GM23248 (cell line): Measurements from ENCODE around the gene IFFO2.

Experiments
- EZH2 ChIP-seq: fragments of 200-600 bp; sonication (generic); IDR thresholded peaks from 2 replicates; pipeline ENCODE4 v1.6.1; 2018; ENCODE audit warnings: antibody characterized with exemption, mild to moderate bottlenecking; ENCODE audit not compliant: insufficient read depth, poor library complexity, severe bottlenecking
- EZH2phosphoT487 ChIP-seq: fragments of 200-600 bp; sonication (generic); IDR thresholded peaks from 2 replicates; pipeline ENCODE4 v1.6.1; 2018; ENCODE audit warnings: antibody characterized with exemption, moderate library complexity, mild to moderate bottlenecking, low read depth; ENCODE audit not compliant: insufficient read depth

DNA sequence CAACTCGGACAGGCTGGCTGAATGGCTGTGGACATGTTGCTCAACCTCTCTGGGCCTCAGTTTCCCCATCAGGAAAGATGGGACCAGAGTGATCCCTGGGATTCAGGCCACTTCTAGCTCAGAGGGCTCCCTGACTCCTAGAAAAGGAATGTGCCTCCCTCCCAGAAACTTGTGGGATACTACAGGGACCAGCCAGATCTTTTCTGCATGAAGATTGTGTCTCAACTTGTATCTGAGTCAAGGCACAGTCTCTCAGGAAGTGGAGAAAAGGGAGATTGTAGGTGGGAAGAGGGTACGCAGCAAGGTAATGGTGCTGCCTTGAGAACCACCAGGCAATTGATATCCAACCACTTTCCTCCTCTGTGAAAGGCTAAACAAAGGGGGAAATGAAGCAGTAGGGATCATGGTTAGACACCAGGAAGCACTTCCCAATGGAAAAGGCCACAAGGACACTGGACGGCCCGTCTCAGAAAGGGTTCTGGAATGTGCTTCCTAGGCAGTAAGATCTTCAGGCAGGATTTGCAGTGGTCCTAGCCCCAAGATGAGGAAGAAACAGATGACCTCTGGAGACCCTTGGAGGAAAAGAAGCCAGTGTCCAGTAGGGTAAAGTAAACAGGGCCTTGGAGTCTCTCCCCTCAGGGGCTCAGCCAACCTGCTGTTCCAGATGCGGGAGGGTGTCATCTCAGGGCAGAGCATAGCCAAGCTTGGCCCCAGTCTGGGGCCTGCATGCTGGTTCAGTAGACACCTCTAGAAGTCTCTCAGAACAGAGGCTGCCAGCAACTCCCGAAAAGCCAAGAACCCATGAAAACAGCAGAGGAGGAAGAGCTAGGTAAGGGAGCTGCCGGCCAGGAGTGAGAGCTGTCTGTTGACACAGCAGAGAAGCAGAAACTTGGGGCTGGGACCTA, 16.8 kb downstream of the IFFO2 start:
- TF ChIP-seq EZH2 (no peak), EZH2phosphoT487 (no peak)
